HG03432 (cell line): ENCODE results near the gene RPS16.
A peak's percentile ranks its signal among the peaks of the same experiment; 100 is the strongest.

Source experiments
- ATAC-seq: cut with Tn5 transposase; IDR thresholded peaks from one replicate; pipeline ENCODE4 v1.9.1; 2021; ENCODE audit warnings: mild to moderate bottlenecking, moderate library complexity; ENCODE audit not compliant: unreplicated experiment

RPS16 gene

DNA sequence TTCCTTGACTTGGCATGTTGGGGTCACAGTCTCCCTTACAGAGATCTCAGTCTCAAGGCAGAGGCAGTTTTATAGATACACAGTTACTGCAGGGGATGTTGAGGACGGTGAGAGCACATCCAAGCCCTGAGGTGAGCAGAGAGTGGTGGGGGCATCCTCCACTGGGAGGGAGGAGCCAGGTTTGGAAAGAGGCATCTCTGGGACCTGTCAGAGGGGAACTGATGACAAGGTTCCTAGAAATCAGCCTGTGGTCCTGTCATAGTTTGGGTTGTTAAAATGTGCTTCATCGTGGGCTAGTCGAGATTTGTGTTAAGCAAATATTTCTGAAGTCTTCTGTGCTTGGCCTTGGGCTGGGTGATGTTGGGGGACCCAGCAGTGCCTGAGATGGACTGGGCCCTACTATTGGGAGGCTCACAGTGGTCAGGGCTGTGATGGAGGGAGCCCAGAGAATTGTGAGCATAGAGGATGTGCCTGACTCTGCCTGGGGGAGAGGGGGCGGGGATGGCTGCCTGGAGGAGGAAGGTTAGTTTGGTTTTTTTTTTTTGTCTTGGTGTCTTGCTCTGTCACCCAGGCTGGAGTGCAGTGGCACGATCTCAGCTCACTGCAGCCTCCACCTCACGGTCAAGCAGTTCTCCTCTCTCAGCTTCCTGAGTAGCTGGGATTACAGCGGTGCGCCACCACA, 13.5 kb upstream of the RPS16 start:
- no peak for ATAC-seq

DNA sequence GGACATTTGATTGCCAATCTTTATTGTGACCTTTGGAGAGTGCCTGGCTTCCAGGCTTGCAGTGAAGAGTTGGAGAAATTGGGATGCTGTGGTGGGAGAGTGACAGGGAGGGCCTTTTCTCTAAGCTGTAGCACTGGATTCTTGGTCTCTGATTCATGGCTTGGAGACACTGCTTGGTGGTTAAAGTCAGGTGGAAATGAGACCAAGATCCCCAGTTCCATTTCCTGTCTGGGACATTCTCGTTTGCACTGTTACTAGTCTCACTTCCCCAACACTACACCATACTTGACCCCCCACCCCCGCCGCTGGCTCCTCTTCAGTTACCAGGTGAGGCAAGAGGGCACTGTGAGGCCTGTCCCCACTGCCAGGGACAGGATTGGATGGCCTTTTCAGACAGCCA, 12.5 kb upstream of the RPS16 start:
- ATAC-seq = no peak

DNA sequence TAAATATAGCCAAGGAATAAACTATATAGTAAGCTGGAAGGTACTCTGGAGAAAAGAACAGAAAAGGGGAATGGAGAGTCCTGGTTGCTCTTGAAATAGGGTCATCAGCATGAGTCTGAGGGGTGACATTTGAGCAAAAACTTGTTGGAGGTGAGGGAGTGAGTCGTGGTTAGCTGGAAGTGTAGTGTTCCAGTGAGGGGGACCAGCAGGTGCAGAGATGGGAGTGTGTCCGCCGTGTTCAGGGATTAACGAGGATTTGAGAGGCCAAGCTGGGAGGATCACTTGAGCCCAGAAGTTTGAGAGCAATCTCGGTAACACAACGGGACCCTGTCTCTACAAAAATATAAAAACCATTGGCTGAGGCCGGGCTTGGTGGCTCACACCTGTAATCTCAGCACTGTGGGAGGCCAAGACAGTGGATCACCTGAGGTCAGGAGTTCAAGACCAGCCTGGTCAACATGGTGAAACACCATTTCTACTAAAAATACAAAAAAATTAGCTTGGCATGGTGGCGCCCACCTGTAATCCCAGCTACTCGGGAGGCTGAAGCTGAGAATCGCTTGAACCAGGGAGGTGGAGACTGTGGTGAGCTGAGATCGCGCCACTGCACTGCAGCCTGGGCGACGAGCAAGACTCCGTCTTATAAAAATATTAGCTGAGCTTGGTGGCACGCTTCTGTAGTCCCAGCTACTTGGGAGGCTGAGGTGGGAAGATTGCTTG, 10.8 kb upstream of the RPS16 start:
- no peak for ATAC-seq

DNA sequence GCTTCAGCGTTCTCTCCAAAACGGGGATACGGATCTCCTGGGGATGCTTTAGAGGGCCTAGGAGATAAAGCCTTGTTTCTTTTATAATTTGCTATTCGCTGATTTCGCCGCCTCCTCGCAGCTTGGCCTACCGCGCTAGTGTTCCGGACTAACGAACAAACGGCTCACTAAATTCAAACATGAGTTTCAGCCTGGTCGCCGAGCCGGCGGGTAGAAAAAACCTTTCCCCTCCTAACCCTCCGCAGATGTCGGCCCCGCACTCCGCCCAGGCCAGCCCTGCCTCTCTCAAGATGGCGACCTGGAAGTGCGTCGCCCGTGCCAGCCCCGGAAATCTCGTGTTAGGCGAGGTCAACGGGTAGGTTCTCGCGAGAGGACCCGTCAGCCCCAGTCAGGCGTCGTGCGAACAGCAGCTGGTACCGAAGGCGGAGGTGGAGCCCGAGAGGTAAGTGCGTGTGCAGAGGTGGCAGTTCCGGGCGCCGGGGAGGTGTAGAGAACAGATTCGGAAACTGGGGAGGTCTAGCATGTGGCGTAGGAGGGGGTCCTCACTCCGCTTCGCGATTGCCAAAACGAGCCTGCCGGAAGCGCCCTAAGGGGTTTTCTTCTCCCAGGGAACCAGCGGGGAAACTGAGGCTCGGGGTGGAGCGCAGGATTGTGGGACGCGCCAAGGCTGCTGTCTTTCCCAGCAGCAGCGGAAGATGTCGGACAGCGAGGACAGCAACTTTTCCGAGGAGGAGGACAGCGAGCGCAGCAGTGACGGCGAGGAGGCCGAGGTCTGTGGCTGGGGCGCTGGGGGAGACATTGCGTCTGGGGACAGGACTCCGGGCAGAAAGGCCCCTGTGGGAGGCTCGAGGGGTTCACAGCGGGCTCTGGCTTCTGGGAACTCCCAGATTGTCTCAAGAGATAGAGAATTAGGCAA, 9.7 kb upstream of the RPS16 start, which contains the start of gene SUPT5H:
SUPT5H (plus strand) TSS at position 387 of the 916 bp plus-strand sequence; CDS start at position 696, 309 bp downstream.
- peak; percentile 83 for ATAC-seq

DNA sequence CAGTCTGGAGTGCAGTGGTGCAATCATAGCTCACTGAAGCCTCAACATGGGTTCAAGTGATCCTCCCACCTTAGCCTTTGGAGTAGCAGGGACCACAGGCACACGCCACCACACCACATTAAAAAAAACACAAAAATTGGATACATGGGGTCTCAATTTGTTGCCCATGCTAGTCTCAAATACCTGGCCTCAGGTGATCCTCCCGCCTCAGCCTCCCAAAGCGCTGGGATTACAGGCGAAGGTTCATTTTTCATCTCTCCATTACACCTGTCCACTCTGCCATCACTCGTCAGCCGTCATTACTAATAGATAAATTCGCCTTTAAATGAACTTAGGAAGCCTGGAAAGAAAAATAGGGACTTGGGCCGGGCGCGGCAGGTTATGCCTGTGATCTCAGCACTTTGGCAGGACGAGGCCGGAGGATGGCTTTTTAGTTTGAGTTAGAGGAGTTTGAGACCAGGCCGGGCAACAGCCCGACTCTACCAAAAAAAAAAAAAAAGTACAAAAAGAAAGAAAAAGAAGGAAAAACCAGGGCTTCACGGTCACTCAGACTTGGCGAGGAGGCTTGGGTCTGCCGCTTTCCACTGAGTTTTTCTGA, 8.9 kb upstream of the RPS16 start:
- no peak for ATAC-seq

DNA sequence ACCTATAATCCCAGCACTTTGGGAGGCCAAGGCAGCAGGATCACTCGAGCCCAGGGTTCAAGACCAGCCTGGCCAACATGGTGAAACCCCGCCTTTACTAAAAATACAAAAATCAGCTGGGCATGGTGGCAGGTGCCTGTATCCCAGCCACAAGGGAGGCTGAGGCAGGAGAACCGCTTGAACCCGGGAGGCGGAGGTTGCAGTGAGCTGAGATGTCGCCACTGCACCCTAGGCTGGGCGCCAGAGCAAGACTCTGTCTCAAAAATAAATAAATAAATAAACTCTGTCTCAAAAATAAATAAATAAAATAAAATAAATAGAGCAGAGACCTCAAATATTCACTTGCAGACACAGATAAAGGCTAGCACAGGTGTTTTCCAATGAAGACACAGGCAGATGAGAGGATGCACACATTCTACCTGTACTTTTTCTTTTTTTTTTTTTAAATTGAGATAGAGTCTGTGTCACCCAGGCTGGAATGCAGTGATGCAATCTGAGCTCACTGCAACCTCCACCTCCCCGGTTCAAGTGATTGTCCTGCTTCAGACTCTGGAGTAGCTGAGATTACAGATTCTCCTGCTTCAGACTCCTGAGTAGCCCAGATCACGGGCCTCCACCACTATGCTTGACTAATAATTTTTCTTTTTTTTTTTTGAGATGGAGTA, 2.7 kb upstream of the RPS16 start:
- no peak for ATAC-seq

DNA sequence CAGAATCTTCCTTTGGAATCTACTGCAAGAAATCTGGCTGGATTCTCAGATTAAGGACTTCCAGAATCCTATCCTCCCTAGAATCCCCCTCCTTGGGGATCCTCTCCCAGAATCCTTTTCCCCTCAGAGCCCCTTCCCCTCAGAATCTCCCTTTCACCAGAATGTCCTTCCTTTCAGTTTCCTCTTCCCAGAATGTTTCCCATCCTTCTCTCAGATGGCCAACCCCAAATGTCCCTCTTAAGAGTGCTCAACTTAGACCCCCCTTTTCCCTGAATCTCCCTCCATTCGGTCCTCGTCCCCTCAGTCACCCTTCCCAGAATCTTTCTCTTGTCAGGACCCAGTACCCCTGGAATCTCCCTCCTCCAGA, 584 bp upstream of the RPS16 start:
- no peak for ATAC-seq

DNA sequence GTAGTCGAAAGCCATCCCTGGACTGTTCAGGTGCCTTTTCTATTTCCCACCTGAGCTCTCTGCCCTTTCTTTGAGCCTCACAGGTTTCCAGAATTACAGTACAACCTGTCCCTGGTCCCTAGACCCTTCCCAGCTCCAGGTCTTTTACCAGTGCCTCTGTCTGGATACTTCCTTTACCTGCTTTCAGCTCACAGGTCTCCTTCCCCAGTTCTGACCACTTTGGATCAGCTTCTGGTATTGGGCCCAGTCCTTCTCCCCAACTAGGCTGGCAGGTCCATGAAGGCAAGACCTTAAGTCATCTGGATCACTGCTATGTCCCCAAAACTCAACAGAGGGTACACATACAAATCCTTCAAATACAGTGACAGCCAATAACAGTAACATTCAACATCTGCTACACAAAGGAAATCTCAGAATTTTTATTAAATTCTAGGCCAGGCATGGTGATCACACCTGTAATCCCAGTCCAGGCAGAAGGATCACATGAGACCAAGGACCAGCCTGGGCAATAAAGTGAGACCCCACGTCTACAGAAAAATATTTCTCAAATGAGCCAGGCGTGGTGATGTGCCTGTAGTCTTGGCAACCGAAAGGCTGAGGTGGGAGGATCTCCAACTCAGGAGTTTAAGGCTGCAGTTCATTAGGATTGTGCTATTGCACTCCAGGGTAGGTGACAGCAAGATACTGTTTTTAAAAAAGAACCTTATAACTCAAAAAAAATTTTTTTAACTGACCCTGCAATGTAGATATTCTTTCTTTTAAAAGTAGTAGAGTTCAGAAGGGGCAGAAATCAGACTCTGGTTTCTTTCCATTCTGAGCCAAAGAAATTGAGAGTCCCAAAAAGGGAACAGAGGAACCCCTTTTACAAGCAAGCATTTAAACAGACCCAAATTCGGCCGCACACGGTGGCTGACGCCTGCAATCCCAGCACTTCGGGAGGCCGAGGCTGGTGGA, 1.3 kb downstream of the RPS16 start:
- ATAC-seq = no peak

DNA sequence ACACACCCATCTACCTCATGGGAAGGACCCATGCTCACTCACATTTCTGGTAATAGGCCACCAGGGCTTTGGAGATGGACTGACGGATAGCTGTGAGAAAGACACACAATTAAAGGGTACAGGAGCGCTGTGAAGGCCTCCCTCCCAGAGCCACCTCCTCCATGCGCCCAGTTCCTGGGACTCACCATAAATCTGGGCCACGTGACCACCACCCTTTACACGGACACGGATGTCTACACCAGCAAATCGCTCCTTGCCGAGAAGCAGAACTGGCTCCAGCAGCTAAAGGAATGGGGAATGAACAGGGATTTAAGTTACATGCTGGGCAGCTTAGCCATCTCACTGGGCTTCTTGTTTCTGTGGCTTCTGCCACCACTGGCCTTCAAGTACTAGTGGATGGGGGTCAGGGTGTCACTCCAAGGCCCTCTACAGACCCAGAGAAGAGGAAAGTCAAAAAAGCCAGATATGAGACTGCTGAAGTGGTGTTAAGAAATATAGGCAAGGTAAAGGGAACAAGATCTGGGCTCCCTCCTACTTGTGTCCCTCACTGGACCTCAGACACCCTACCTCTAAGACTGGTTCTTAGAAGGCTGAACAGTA, 2.2 kb downstream of the RPS16 start:
- ATAC-seq = no peak

DNA sequence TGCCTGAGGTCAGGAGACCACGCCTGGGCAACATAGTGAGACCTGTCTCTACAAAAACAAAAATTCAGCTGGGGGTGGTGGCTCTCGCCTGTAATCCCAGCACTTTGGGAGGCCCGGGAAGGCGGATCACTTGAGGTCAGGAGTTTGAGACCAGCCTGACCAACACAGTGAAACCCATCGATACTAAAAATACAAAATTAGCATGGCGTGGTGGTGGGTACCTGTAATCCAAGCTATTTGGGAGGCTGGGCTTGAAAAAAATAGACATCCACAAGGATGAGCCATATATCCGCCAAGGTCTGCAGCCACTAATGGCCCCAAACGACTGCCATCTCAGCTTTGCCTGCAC, 3.1 kb downstream of the RPS16 start:
- no peak for ATAC-seq

DNA sequence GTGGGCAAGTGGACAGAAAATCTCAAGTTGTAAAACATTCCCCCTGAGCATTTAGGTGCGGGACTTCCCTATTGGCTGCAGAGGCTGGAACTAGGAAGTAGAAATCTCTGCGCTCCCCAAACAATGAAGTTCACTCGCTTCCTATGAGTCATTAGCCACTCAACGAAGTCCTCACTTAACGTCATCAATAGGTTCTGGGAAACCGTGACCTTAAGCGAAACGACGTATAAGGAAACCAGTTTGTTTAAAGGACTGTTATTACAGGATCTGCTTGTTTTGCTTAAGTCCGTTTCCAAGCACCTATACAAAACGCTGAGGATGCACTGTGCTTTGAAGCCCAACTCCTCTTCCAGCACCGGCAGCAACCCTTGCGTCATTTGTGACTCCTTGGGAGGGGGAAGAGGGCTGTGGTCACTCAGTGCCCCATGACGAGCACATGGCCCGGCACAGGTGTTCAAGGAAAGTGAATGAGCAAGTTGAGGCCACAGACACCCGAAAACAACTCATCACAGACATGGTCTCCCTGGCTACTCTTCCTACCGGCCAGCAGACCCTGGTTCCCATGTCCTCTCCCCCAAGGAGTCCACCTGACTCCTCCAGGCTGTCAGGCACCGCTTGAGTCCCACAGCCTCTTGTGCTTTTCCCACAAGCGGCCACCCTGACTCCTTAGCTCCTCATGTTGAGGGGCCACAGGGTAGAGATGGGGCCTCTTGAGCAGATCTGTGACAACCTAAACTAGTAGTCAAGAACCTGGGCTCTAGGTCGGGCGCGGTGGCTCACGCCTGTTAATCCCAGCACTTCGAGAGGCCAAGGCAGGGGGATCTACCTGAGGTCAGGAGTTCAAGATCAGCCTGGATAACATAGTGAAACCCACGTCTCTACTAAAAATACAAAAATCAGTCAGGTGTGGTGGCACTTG, 4.8 kb downstream of the RPS16 start:
- no peak for ATAC-seq

DNA sequence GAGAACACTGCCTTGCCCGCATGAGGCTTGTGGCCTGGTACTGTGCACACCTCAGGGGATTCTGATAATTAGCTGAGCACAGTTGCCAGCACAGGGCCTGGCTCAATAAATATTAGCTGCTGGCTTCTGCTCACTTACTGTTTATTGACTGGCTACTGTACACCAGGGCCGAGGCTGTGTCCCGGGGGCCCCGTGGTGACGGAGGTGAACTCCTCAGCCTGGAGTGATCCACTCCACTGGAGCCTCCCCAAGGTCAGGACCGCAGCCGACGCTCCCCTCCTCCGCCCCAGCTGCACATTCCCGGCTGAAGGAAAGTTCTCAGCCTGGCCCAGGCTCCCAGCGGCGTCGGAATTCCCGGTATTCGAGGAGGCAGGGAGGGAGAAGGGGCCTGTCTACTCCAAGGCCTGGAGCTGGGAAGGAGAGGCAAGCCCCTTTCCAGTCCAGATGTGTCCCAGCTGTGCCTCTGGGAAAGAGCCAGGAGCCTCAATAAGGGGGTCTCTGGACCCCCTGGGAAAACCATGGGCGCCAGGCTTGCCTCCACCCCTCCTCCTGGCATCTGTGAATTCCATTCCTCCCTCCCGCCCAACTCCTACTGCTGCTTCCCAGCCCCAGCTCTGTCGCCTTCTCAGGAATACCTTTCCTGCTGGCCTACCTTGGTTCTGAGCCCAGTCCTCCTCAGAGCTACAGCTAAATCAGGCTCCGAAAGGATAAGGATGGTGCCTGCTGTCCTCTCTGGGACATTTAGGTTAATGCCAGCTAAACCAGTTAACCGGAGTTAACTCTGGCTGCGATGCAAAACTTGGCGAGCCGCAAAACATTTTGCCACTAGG, 7.3 kb downstream of the RPS16 start:
- no peak for ATAC-seq

DNA sequence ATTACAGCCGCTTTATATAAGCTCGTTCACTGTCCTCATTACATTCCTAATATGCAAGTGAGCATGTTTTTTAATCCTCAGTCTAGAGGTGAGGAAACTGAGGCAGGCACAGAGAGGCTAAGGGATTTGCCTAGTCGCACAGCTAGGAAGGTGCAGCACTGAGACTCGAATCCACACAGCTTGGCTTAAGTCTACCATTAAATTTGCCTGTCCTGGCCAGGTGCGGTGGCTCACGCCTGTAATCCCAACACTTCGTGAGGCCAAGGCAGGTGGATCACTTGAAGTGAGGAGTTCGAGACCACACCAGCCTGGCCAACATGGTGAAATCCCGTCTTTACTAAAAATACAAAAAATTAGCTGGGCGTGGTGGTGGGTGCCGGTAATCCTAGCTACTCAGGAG, 8.0 kb downstream of the RPS16 start:
- ATAC-seq = no peak

DNA sequence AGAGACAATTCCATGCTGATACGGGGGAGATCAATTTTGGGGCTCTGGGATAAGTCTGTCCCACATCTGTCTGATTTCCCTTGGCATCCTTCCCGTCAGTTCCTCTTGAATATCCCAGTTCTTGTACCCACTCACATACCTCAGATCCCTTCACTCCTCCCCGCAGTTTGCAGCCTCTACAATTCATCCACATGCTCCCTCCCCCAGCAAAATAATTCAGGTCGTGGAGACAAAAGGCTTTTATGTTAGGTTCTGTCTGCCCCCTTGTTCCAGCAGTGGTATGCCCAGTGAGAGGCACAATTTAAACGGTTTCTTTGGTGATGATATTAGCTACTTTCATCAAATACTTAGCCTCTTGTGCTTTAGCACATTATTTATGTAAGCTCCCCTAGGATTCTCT, 9.6 kb downstream of the RPS16 start:
- no peak for ATAC-seq

DNA sequence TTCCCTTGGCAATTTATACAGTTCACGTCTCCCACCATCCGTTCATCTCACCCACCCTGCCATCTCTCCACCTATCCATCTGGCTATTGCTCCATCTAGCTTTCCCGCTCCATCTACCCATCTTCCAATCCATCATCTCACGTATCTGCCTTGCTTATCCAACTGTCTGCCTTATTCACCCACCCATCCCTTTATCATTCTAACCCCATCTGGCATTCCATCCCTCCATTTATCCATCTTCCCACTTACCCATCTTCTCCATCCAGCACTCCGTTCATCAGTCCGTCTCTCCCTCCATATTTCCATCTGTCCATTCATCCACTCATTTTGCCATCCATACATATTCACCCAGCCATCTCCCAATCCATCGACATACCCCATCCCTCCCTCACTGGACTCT, 10.0 kb downstream of the RPS16 start:
- ATAC-seq = no peak

DNA sequence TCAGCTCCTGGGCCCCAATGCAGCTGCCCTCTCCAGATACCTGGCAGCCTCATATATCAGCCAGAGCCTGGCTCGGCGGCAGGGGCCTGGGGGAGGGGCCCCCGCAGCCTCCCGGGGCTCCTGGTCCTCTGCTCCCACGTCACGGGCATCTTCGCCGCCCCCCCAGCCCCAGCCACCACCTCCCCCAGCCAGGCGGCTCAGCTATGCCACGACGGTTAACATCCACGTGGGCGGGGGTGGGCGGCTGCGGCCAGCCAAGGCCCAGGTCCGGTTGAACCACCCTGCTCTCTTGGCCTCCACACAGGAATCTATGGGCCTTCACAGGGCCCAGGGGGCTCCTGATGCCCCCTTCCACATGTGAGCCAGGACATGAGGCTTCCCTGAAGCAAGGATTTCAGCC, 10.8 kb downstream of the RPS16 start:
- no peak for ATAC-seq
